Stimulated activated naive CD8-positive, alpha-beta T cell treated with anti-CD3 and anti-CD28 coated beads, Interleukin-15, Interleukin-2, amounts not matched to agents 100 U/mL and 50 U/mL, for 24 hours (primary cell): ENCODE measurements around the gene NSUN6.

Experiments
- ATAC-seq: fragments of 150-1000 bp; cut with Tn5 transposase; one replicate; pipeline ENCODE4 v1.10.0; 2021
- DNase-seq: peaks from one replicate; pipeline ENCODE4 v3.0.0; 2021

NSUN6 gene

GRCh38 chr10:18561861-18562551 lies 89.4 kb downstream of the NSUN6 start:
- ATAC-seq (no peak), DNase-seq (no peak)

GRCh38 chr10:18557960-18558359 lies 93.4 kb downstream of the NSUN6 start:
- DNase-seq (no peak), ATAC-seq (no peak)

GRCh38 chr10:18556522-18557147 lies 94.8 kb downstream of the NSUN6 start:
- ATAC-seq (no peak), DNase-seq (no peak)

- DNase-seq = no peak
- ATAC-seq = no peak
These were observed 96.9 kb downstream of the NSUN6 start for GRCh38 chr10:18554479-18554878.

GRCh38 chr10:18551473-18551872 lies 99.9 kb downstream of the NSUN6 start:
- DNase-seq = no peak
- no peak for ATAC-seq

- DNase-seq (no peak), ATAC-seq (no peak)
These were observed 102.3 kb downstream of the NSUN6 start for GRCh38 chr10:18549105-18549504.

GRCh38 chr10:18545621-18546305 lies 105.6 kb downstream of the NSUN6 start:
- DNase-seq = no peak
- ATAC-seq = no peak

- ATAC-seq = no peak
- no peak for DNase-seq
These were observed 108.6 kb downstream of the NSUN6 start for GRCh38 chr10:18542832-18543231.

- DNase-seq = no peak
- no peak for ATAC-seq
These were observed 111.2 kb downstream of the NSUN6 start for GRCh38 chr10:18540195-18540594.

- DNase-seq (no peak), ATAC-seq (no peak)
These were observed 112.1 kb downstream of the NSUN6 start for GRCh38 chr10:18539335-18539734.

- DNase-seq (no peak), ATAC-seq (no peak)
These were observed 117.5 kb downstream of the NSUN6 start for GRCh38 chr10:18533896-18534295.

- no peak for DNase-seq
- ATAC-seq = no peak
These were observed 118.4 kb downstream of the NSUN6 start for GRCh38 chr10:18532881-18533535.

GRCh38 chr10:18528292-18528691 lies 123.1 kb downstream of the NSUN6 start:
- DNase-seq (no peak), ATAC-seq (no peak)

- DNase-seq (no peak), ATAC-seq (no peak)
These were observed 123.7 kb downstream of the NSUN6 start for GRCh38 chr10:18527687-18528086.

- ATAC-seq = no peak
- no peak for DNase-seq
These were observed 127.5 kb downstream of the NSUN6 start for GRCh38 chr10:18523858-18524257.

GRCh38 chr10:18523025-18523424 lies 128.4 kb downstream of the NSUN6 start:
- ATAC-seq (no peak), DNase-seq (no peak)

GRCh38 chr10:18516851-18517250 lies 134.5 kb downstream of the NSUN6 start:
- DNase-seq (no peak), ATAC-seq (no peak)

GRCh38 chr10:18514537-18514936 lies 136.8 kb downstream of the NSUN6 start:
- DNase-seq = no peak
- ATAC-seq = no peak

- DNase-seq (no peak), ATAC-seq (no peak)
These were observed 142.8 kb downstream of the NSUN6 start for GRCh38 chr10:18508587-18508986.

- ATAC-seq (no peak), DNase-seq (no peak)
These were observed 145.8 kb downstream of the NSUN6 start for GRCh38 chr10:18505456-18506118.

GRCh38 chr10:18504161-18504560 lies 147.2 kb downstream of the NSUN6 start:
- ATAC-seq = no peak
- no peak for DNase-seq

- ATAC-seq = no peak
- DNase-seq = no peak
These were observed 149.8 kb downstream of the NSUN6 start for GRCh38 chr10:18501629-18502028.
